Mesodermal cell (in vitro differentiated cells): ENCODE results near the gene CNPY3.

Experiments
- H3K27ac ChIP-seq: 2 replicates; pipeline ENCODE4 v1.7.0; 2013; ENCODE audit warnings: mild to moderate bottlenecking, low read depth, low read length, moderate library complexity; ENCODE audit not compliant: severe bottlenecking
- H3K36me3 ChIP-seq: 2 replicates; pipeline ENCODE4 v1.7.1; 2013; ENCODE audit warnings: mild to moderate bottlenecking, low read length, moderate library complexity; ENCODE audit not compliant: control insufficient read depth, insufficient read depth
- H3K4me1 ChIP-seq: one replicate; pipeline ENCODE4 v1.7.1; 2013; ENCODE audit warnings: mild to moderate bottlenecking, low read length; ENCODE audit not compliant: insufficient read depth, control insufficient read depth, poor library complexity, severe bottlenecking
- H3K4me3 ChIP-seq: 2 replicates; pipeline ENCODE4 v1.7.0; 2013; ENCODE audit warnings: low read length, control low read depth, mild to moderate bottlenecking; ENCODE audit not compliant: insufficient read depth, poor library complexity, severe bottlenecking; ENCODE audit errors: extremely low read depth
- H3K9me3 ChIP-seq: 2 replicates; pipeline ENCODE4 v1.7.1; 2013; ENCODE audit warnings: mild to moderate bottlenecking, low read length, moderate library complexity; ENCODE audit not compliant: control insufficient read depth
- WGBS, 2 experiments: methylation state at CpG; one replicate each; pipeline ENCODE4 v1.1.5; 2013; ENCODE audit warnings: missing lambda C conversion rate in 2 of 2; ENCODE audit not compliant: insufficient coverage in 2 of 2; 5-methylcytosine and 5-hydroxymethylcytosine counted together

CNPY3 gene

GRCh38 chr6:42968126-42968701 lies 38.9 kb downstream of the CNPY3 start:
- Histone ChIP-seq H3K4me1 (peaks cover 17% of the 10 kb centered on the region), H3K9me3 (no peaks in the 10 kb centered on the region), H3K27ac (no peak overlapping the region), H3K4me3 (no peak overlapping the region), H3K36me3 (peaks cover 9% of the 10 kb centered on the region)
- 92 to 93% methylated on average over 8 to 11 of the region's 12 CpGs for WGBS, 2 experiments

GRCh38 chr6:42968783-42969182 lies 39.5 kb downstream of the CNPY3 start:
- 92 to 100% methylated on average over 1 to 4 of the region's 4 CpGs for WGBS, 2 experiments
- Histone ChIP-seq H3K9me3 (no peaks in the 10 kb centered on the region), H3K4me1 (peaks cover 17% of the 10 kb centered on the region), H3K27ac (no peak overlapping the region), H3K36me3 (peaks cover 14% of the 10 kb centered on the region), H3K4me3 (no peak overlapping the region)

GRCh38 chr6:42969431-42969830 lies 40.2 kb downstream of the CNPY3 start:
- Histone ChIP-seq H3K9me3 (no peaks in the 10 kb centered on the region), H3K36me3 (peaks cover 18% of the 10 kb centered on the region), H3K27ac (no peak overlapping the region), H3K4me3 (no peak overlapping the region), H3K4me1 (peaks cover 17% of the 10 kb centered on the region)
- WGBS, 2 experiments: 96 to 100% methylated on average over 2 of the region's 2 CpGs

GRCh38 chr6:42969934-42970333 lies 40.7 kb downstream of the CNPY3 start:
- Histone ChIP-seq H3K36me3 (peaks cover 20% of the 10 kb centered on the region), H3K4me3 (no peak overlapping the region), H3K27ac (no peak overlapping the region), H3K9me3 (no peaks in the 10 kb centered on the region), H3K4me1 (peaks cover 17% of the 10 kb centered on the region)
- WGBS, 2 experiments: 88 to 94% methylated on average over 3 of the region's 4 CpGs

- Histone ChIP-seq H3K27ac (peak overlapping the region; percentile 87), H3K4me1 (peaks cover 17% of the 10 kb centered on the region), H3K4me3 (no peak overlapping the region), H3K36me3 (peaks cover 23% of the 10 kb centered on the region), H3K9me3 (no peaks in the 10 kb centered on the region)
- 75 to 89% methylated on average over 1 to 4 of the region's 4 CpGs for WGBS, 2 experiments
Measured at GRCh38 chr6:42970871-42971612, 41.8 kb downstream of the CNPY3 start.

GRCh38 chr6:42971746-42972327 lies 42.6 kb downstream of the CNPY3 start:
- peaks cover 19% of the 10 kb centered on the region for H3K36me3 ChIP-seq
- peaks cover 17% of the 10 kb centered on the region for H3K4me1 ChIP-seq
- WGBS, 2 experiments: 90 to 96% methylated on average over 3 of the region's 3 CpGs
- H3K4me3 ChIP-seq: no peak overlapping the region
- peak overlapping the region; percentile 87 for H3K27ac ChIP-seq
- no peaks in the 10 kb centered on the region for H3K9me3 ChIP-seq

- no peaks in the 10 kb centered on the region for H3K9me3 ChIP-seq
- H3K4me3 ChIP-seq: no peak overlapping the region
- H3K36me3 ChIP-seq: peaks cover 18% of the 10 kb centered on the region
- no peak overlapping the region for H3K27ac ChIP-seq
- 100% methylated on average over 1 to 3 of the region's 3 CpGs for WGBS, 2 experiments
- H3K4me1 ChIP-seq: peaks cover 17% of the 10 kb centered on the region
Measured at GRCh38 chr6:42973926-42974325, 44.6 kb downstream of the CNPY3 start.

GRCh38 chr6:42974919-42975505 lies 45.7 kb downstream of the CNPY3 start:
- Histone ChIP-seq H3K4me1 (peaks cover 18% of the 10 kb centered on the region), H3K27ac (no peak overlapping the region), H3K4me3 (no peak overlapping the region), H3K36me3 (peaks cover 18% of the 10 kb centered on the region), H3K9me3 (no peaks in the 10 kb centered on the region)
- WGBS, 2 experiments: 90 to 93% methylated on average over 3 to 4 of the region's 5 CpGs

- Histone ChIP-seq H3K9me3 (no peaks in the 10 kb centered on the region), H3K4me3 (peak overlapping the region; percentile 88), H3K4me1 (peaks cover 7% of the 10 kb centered on the region), H3K27ac (peak overlapping the region; percentile 73), H3K36me3 (peaks cover 16% of the 10 kb centered on the region)
- WGBS, 2 experiments: 0 to 2% methylated on average over 26 to 28 of the region's 28 CpGs
Measured at GRCh38 chr6:42978487-42978838, 49.2 kb downstream of the CNPY3 start.

GRCh38 chr6:42978839-42979522 lies 49.7 kb downstream of the CNPY3 start, which contains the start of gene PEX6:
Gene PEX6 (minus strand): TSS chr6:42979181. CDS start chr6:42979150, 31 bp downstream.
- no peaks in the 10 kb centered on the region for H3K9me3 ChIP-seq
- H3K27ac ChIP-seq: peak within 1 kb of the TSS; percentile 73
- WGBS, 2 experiments: 1% methylated on average over 55 to 59 of the region's 59 CpGs
- peak within 1 kb of the TSS; percentile 88 for H3K4me3 ChIP-seq
- H3K36me3 ChIP-seq: peaks cover 11% of the 10 kb centered on the region
- peaks cover 7% of the 10 kb centered on the region for H3K4me1 ChIP-seq
